Tibial nerve (tissue), 4 donors: ENCODE results near the gene GIMAP8.

ENCODE experiments used
- CTCF ChIP-seq, 5 experiments: fragments of 200-600 bp in 3 of 5; fragments of 450-650 bp in 2 of 5; sonication (generic) in 3 of 5; IDR thresholded peaks; one replicate each; pipeline ENCODE4 v1.5.1; 2016 to 2019; ENCODE audit warnings: antibody characterized with exemption in 5 of 5, mild to moderate bottlenecking in 3 of 5, moderate library complexity in 2 of 5
- EP300 ChIP-seq, 2 donors: sonication (generic); formaldehyde crosslinking; IDR thresholded peaks; one replicate each; pipeline ENCODE4 v1.6.1; 2017; ENCODE audit warnings: antibody characterized with exemption in 2 of 2, mild to moderate bottlenecking in 1 of 2

GRCh38 chr7:150404805-150405583 lies 45.4 kb upstream of the GIMAP8 start:
- TF ChIP-seq CTCF (IDR thresholded peaks at IDR 0.05) (peak; percentile 23 to 63 (median 34)), EP300 (IDR thresholded peaks at IDR 0.05) (peak in 1 of 2 donors; percentile 80)
